ENCODE results near the gene BCO2. TPM values are rescaled to one million over a fixed set of nuclear protein-coding genes. Genes with fewer than 3 reads are reported as not detected.

The BCO2 gene
- total RNA-seq, 1 experiment from 2014 or later: 0.31 TPM

GRCh38 chr11:112225753-112226061 lies 50.4 kb downstream of the BCO2 start:
- H3K9ac ChIP-seq (ENCODE audit: extremely low read depth, insufficient read length, low read length): peak overlapping the region; percentile 68
- no peak overlapping the region for H3K4ac ChIP-seq (ENCODE audit: low read depth, low read length)
- Mint-ChIP-seq H3K27me3 (ENCODE audit: low read depth) (peaks cover 19% of the 10 kb centered on the region), H3K4me3 (peak overlapping the region; percentile 83 to 89), H3K4me1 (peaks cover 8 to 9% of the 10 kb centered on the region in 2 experiments), H3K36me3 (ENCODE audit: insufficient read depth in 1 of 3, low read depth in 3 of 3) (peaks cover 2 to 27% (median 22%) of the 10 kb centered on the region in 3 experiments; a peak in 5 of 7 replicates), H3K9me3 (no peaks in the 10 kb centered on the region; a peak in 1 of 5 replicates), H3K27ac (peak overlapping the region; percentile 81 to 95 (median 93); a peak in 4 of 7 replicates)
- no peak overlapping the region for H3T11ph ChIP-seq (ENCODE audit: low read length)
- H2BK15ac ChIP-seq (ENCODE audit: low read depth, low read length): no peak overlapping the region
- peak overlapping the region; percentile 49 for H2AFZ ChIP-seq (ENCODE audit: low read length)
- H3K27me3 ChIP-seq (ENCODE audit: insufficient read depth, low read length): no peaks in the 10 kb centered on the region; the same call in 1 of the 2 replicates
- H3K23ac ChIP-seq (ENCODE audit: insufficient read length, low read depth, low read length): no peak overlapping the region
- H2BK120ac ChIP-seq (ENCODE audit: low read depth, low read length, poor library complexity, severe bottlenecking): no peak overlapping the region
- no peak overlapping the region for H3K56ac ChIP-seq (ENCODE audit: insufficient read length, low read depth, low read length)
- H2BK20ac ChIP-seq (ENCODE audit: low read depth, low read length, poor library complexity, severe bottlenecking): no peak overlapping the region
- H3K23me2 ChIP-seq (ENCODE audit: insufficient read length, low read depth, low read length, poor library complexity, severe bottlenecking): peaks cover 8% of the 10 kb centered on the region
- H4K5ac ChIP-seq (ENCODE audit: insufficient read length, low read depth, low read length): no peak overlapping the region
- no peaks in the 10 kb centered on the region; the same call in 1 of the 2 replicates for H3K4me1 ChIP-seq (ENCODE audit: insufficient read depth, low read length)
- H4K91ac ChIP-seq (ENCODE audit: insufficient read length, low read depth, low read length): no peak overlapping the region
- no peaks in the 10 kb centered on the region for H3K79me1 ChIP-seq (ENCODE audit: insufficient read depth, low read depth, low read length, poor library complexity, severe bottlenecking)
- TF ChIP-seq, protein P1, sequence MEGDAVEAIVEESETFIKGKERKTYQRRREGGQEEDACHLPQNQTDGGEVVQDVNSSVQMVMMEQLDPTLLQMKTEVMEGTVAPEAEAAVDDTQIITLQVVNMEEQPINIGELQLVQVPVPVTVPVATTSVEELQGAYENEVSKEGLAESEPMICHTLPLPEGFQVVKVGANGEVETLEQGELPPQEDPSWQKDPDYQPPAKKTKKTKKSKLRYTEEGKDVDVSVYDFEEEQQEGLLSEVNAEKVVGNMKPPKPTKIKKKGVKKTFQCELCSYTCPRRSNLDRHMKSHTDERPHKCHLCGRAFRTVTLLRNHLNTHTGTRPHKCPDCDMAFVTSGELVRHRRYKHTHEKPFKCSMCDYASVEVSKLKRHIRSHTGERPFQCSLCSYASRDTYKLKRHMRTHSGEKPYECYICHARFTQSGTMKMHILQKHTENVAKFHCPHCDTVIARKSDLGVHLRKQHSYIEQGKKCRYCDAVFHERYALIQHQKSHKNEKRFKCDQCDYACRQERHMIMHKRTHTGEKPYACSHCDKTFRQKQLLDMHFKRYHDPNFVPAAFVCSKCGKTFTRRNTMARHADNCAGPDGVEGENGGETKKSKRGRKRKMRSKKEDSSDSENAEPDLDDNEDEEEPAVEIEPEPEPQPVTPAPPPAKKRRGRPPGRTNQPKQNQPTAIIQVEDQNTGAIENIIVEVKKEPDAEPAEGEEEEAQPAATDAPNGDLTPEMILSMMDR (conservative IDR thresholded peaks at IDR 0.05): no peak
- no peak overlapping the region for H2BK5ac ChIP-seq (ENCODE audit: insufficient read length, low read length)
- H2BK12ac ChIP-seq (ENCODE audit: insufficient read length, low read depth, low read length): peak overlapping the region; percentile 69
- H4K8ac ChIP-seq (replicated peaks; ENCODE audit: insufficient read length, low read depth, low read length): peak overlapping the region; percentile 58
- H4K20me1 ChIP-seq (ENCODE audit: control insufficient read depth, insufficient read depth, insufficient read length): no peaks in the 10 kb centered on the region
- peak overlapping the region; percentile 97 for H3K4me2 ChIP-seq (ENCODE audit: insufficient read depth, insufficient read length, low read length)
- no peaks in the 10 kb centered on the region for H3K9me3 ChIP-seq (ENCODE audit: control insufficient read depth, low read depth, low read length)
- H3K14ac ChIP-seq (ENCODE audit: insufficient read depth, low read length): peak overlapping the region; percentile 94; the same call in 1 of the 2 replicates
- H3K27ac ChIP-seq (ENCODE audit: insufficient read length, low read depth, low read length): peak overlapping the region; percentile 34
- no CpG with 5 or more reads among the region's 8 CpGs for WGBS (ENCODE audit: extremely low coverage, insufficient read length, low lambda C conversion rate)
- no peak for DNase-seq
- peak overlapping the region; percentile 77 for H3K18ac ChIP-seq (ENCODE audit: insufficient read length, low read depth, low read length)
- H2AK5ac ChIP-seq (ENCODE audit: insufficient read length, low read length): no peak overlapping the region
- H3K79me2 ChIP-seq (ENCODE audit: insufficient read depth, low read length): no peaks in the 10 kb centered on the region; the same call in 1 of the 2 replicates
